ENCODE results near the gene NFKBIB. TPM values are rescaled to one million over a fixed set of nuclear protein-coding genes. Genes with fewer than 3 reads are reported as not detected.

NFKBIB gene
- total and polyA plus RNA-seq, 2 of the 13 experiments (the other 11 are each of a cell fraction or from before 2014, with no cell fraction given) = 8.6 to 14.9 TPM

GRCh38 chr19:38932425-38933179, 32.8 kb downstream of the NFKBIB start (continued):
- TF ChIP-seq, protein P1, sequence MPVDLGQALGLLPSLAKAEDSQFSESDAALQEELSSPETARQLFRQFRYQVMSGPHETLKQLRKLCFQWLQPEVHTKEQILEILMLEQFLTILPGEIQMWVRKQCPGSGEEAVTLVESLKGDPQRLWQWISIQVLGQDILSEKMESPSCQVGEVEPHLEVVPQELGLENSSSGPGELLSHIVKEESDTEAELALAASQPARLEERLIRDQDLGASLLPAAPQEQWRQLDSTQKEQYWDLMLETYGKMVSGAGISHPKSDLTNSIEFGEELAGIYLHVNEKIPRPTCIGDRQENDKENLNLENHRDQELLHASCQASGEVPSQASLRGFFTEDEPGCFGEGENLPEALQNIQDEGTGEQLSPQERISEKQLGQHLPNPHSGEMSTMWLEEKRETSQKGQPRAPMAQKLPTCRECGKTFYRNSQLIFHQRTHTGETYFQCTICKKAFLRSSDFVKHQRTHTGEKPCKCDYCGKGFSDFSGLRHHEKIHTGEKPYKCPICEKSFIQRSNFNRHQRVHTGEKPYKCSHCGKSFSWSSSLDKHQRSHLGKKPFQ (CRISPR knock-in tag; IDR thresholded peaks at IDR 0.05; ENCODE audit: insufficient replicate concordance) = no peak
- TF ChIP-seq CCAR2 (optimal IDR thresholded peaks at IDR 0.05; ENCODE audit: low read depth, low read length) (no peak), MTA3 (CRISPR knock-in tag; IDR thresholded peaks at IDR 0.05) (no peak), STAT5B (CRISPR knock-in tag; IDR thresholded peaks at IDR 0.05) (no peak), ZNF512B (CRISPR knock-in tag; IDR thresholded peaks at IDR 0.05; ENCODE audit: borderline replicate concordance) (no peak), ZNF30 (CRISPR knock-in tag; IDR thresholded peaks at IDR 0.05) (no peak), ZNF557 (CRISPR knock-in tag; IDR thresholded peaks at IDR 0.05) (no peak), STAG1 (CRISPR knock-in tag; IDR thresholded peaks at IDR 0.05) (peak; percentile 51), CREB1 (IDR thresholded peaks at IDR 0.05) (no peak), CREB1 (CRISPR knock-in tag; IDR thresholded peaks at IDR 0.05) (no peak), ZBTB42 (CRISPR knock-in tag; IDR thresholded peaks at IDR 0.05) (no peak), NRL (CRISPR knock-in tag; IDR thresholded peaks at IDR 0.05; ENCODE audit: borderline replicate concordance) (peak; percentile 58; the same call in 1 of the 2 replicates), NFE2L1 (CRISPR knock-in tag; IDR thresholded peaks at IDR 0.05; ENCODE audit: borderline replicate concordance) (no peak), GPBP1L1 (CRISPR knock-in tag; IDR thresholded peaks at IDR 0.05) (no peak)
- TF ChIP-seq, protein P2, sequence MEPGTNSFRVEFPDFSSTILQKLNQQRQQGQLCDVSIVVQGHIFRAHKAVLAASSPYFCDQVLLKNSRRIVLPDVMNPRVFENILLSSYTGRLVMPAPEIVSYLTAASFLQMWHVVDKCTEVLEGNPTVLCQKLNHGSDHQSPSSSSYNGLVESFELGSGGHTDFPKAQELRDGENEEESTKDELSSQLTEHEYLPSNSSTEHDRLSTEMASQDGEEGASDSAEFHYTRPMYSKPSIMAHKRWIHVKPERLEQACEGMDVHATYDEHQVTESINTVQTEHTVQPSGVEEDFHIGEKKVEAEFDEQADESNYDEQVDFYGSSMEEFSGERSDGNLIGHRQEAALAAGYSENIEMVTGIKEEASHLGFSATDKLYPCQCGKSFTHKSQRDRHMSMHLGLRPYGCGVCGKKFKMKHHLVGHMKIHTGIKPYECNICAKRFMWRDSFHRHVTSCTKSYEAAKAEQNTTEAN (CRISPR knock-in tag; conservative IDR thresholded peaks at IDR 0.05) = no peak
- TF ChIP-seq, protein P3, sequence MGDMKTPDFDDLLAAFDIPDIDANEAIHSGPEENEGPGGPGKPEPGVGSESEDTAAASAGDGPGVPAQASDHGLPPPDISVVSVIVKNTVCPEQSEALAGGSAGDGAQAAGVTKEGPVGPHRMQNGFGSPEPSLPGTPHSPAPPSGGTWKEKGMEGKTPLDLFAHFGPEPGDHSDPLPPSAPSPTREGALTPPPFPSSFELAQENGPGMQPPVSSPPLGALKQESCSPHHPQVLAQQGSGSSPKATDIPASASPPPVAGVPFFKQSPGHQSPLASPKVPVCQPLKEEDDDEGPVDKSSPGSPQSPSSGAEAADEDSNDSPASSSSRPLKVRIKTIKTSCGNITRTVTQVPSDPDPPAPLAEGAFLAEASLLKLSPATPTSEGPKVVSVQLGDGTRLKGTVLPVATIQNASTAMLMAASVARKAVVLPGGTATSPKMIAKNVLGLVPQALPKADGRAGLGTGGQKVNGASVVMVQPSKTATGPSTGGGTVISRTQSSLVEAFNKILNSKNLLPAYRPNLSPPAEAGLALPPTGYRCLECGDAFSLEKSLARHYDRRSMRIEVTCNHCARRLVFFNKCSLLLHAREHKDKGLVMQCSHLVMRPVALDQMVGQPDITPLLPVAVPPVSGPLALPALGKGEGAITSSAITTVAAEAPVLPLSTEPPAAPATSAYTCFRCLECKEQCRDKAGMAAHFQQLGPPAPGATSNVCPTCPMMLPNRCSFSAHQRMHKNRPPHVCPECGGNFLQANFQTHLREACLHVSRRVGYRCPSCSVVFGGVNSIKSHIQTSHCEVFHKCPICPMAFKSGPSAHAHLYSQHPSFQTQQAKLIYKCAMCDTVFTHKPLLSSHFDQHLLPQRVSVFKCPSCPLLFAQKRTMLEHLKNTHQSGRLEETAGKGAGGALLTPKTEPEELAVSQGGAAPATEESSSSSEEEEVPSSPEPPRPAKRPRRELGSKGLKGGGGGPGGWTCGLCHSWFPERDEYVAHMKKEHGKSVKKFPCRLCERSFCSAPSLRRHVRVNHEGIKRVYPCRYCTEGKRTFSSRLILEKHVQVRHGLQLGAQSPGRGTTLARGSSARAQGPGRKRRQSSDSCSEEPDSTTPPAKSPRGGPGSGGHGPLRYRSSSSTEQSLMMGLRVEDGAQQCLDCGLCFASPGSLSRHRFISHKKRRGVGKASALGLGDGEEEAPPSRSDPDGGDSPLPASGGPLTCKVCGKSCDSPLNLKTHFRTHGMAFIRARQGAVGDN (CRISPR knock-in tag; IDR thresholded peaks at IDR 0.05) = peak; percentile 34; the same call in 1 of the 2 replicates
